GM21529 (cell line): ENCODE results near the gene LPAR6.
"Not testable (repeated sequence)": the region's sequence is repeated elsewhere in the genome, so short reads cannot be mapped to it uniquely, and the experiment has no call there.

Source experiments
- ATAC-seq: cut with Tn5 transposase; IDR thresholded peaks from one replicate; pipeline ENCODE4 v1.9.1; 2021; ENCODE audit not compliant: unreplicated experiment

LPAR6 gene

GRCh38 chr13:48412881-48413351, at the start of gene LPAR6:
TSS of gene LPAR6 (minus strand) at chr13:48413113. CDS start at chr13:48412423, 690 bp downstream.
- ATAC-seq: no peak

- no peak for ATAC-seq
Measured at GRCh38 chr13:48457578-48458242, 44.8 kb upstream of the LPAR6 start.

- no peak for ATAC-seq
Measured at GRCh38 chr13:48456546-48456945, 43.6 kb upstream of the LPAR6 start.

GRCh38 chr13:48451196-48451595, 38.3 kb upstream of the LPAR6 start:
- not testable (repeated sequence) for ATAC-seq

GRCh38 chr13:48449656-48450055, 36.7 kb upstream of the LPAR6 start:
- ATAC-seq: no peak

GRCh38 chr13:48448959-48449614, 36.2 kb upstream of the LPAR6 start:
- ATAC-seq: no peak

- ATAC-seq: no peak
Measured at GRCh38 chr13:48448285-48448958, 35.5 kb upstream of the LPAR6 start.

GRCh38 chr13:48446464-48446863, 33.6 kb upstream of the LPAR6 start:
- no peak for ATAC-seq

GRCh38 chr13:48443442-48444208, 30.7 kb upstream of the LPAR6 start:
- ATAC-seq: no peak

GRCh38 chr13:48437371-48437770, 24.5 kb upstream of the LPAR6 start:
- ATAC-seq: no peak

GRCh38 chr13:48436661-48437288, 23.9 kb upstream of the LPAR6 start:
- ATAC-seq: no peak

GRCh38 chr13:48434200-48434599, 21.3 kb upstream of the LPAR6 start:
- ATAC-seq: no peak

- ATAC-seq: no peak
Measured at GRCh38 chr13:48431987-48432615, 19.2 kb upstream of the LPAR6 start.

- ATAC-seq: no peak
Measured at GRCh38 chr13:48431431-48431830, 18.5 kb upstream of the LPAR6 start.

GRCh38 chr13:48429886-48430285, 17.0 kb upstream of the LPAR6 start:
- ATAC-seq: no peak

GRCh38 chr13:48429036-48429435, 16.1 kb upstream of the LPAR6 start:
- no peak for ATAC-seq

GRCh38 chr13:48426755-48427298, 13.9 kb upstream of the LPAR6 start:
- not testable (repeated sequence) for ATAC-seq

- ATAC-seq: no peak
Measured at GRCh38 chr13:48426052-48426451, 13.1 kb upstream of the LPAR6 start.

GRCh38 chr13:48424212-48424611, 11.3 kb upstream of the LPAR6 start:
- ATAC-seq: no peak

- not testable (repeated sequence) for ATAC-seq
Measured at GRCh38 chr13:48422003-48422402, 9.1 kb upstream of the LPAR6 start.
